HepG2 (cell line): ENCODE data around the gene TMEM214. TPM values are rescaled to one million over a fixed set of nuclear protein-coding genes. Genes with fewer than 3 reads are reported as not detected.

ENCODE experiments used
- polyA plus RNA-seq, 8 experiments: library from polyadenylated mRNA; depleted of rRNA in 3 of 8; stranded (reverse) in 7 of 8; unstranded in 1 of 8; fragments of >200 nt; fragmentation: Illumina TruSeq in 4 of 8; extraction: Trizol in 4 of 8; gene quantifications; 2 replicates each; pipeline versions ENCODE4 v1.2.1 to v1.2.3, GENCODE V29; 2011 to 2016; ENCODE audit warnings: low read depth in 4 of 8, missing spikeins in 1 of 8, mixed read lengths in 1 of 8; ENCODE audit not compliant: insufficient read depth in 1 of 8
- total RNA-seq, 5 experiments: library from RNA; depleted of rRNA; stranded (reverse); fragments of >200 nt; fragmentation: Illumina TruSeq; extraction: Trizol; gene quantifications; 2 replicates each; pipeline ENCODE4 v1.2.3, GENCODE V29; 2016; ENCODE audit warnings: low read depth in 1 of 5
- TF ChIP-seq, protein P1 (sequence below), 2 experiments: fragments of 450-650 bp in 1 of 2; sonication (generic) in 1 of 2; formaldehyde crosslinking in 1 of 2; IDR thresholded peaks; 2 replicates each; pipeline versions ENCODE4 v1.6.1 to v1.8.0; 2016 to 2022; ENCODE audit warnings: antibody characterized with exemption in 1 of 2, mild to moderate bottlenecking in 1 of 2, missing genetic modification reagents in 1 of 2
- TF ChIP-seq, protein P2 (sequence below): sonication (generic); formaldehyde crosslinking; IDR thresholded peaks from 2 replicates; pipeline ENCODE4 v1.5.0; 2020; ENCODE audit warnings: mild to moderate bottlenecking, missing genetic modification reagents, borderline replicate concordance
- TF ChIP-seq, protein P3 (sequence below): sonication (generic); formaldehyde crosslinking; IDR thresholded peaks from 2 replicates; pipeline ENCODE4 v1.8.0; 2022; ENCODE audit warnings: missing genetic modification reagents, mild to moderate bottlenecking, borderline replicate concordance
- TF ChIP-seq, protein P4 (sequence below): sonication (generic); formaldehyde crosslinking; IDR thresholded peaks from 2 replicates; pipeline ENCODE4 v1.5.0; 2020; ENCODE audit warnings: mild to moderate bottlenecking, missing genetic modification reagents, borderline replicate concordance

TMEM214 gene
- total and polyA plus RNA-seq, 2 of the 13 experiments (the other 11 are each of a cell fraction or from before 2014, with no cell fraction given) = 58.3 to 132 TPM

DNA sequence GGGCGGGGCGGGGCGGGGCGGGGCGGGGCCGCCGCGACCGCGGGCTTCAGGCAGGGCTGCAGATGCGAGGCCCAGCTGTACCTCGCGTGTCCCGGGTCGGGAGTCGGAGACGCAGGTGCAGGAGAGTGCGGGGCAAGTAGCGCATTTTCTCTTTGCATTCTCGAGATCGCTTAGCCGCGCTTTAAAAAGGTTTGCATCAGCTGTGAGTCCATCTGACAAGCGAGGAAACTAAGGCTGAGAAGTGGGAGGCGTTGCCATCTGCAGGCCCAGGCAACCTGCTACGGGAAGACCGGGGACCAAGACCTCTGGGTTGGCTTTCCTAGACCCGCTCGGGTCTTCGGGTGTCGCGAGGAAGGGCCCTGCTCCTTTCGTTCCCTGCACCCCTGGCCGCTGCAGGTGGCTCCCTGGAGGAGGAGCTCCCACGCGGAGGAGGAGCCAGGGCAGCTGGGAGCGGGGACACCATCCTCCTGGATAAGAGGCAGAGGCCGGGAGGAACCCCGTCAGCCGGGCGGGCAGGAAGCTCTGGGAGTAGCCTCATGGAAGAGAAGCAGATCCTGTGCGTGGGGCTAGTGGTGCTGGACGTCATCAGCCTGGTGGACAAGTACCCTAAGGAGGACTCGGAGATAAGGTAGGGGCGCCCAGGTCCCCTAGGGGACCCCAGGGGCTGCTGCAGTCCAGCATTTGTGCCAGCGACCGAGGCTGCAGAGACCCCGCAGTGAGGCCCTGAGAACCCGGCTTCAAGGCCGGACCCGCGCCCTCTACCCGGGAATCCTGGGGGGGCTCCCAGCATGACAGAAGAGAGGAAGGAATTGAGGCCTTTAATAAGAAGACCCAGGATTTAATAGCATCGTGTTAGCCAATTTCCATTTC lies 54.2 kb downstream of the TMEM214 start, which contains the start of gene KHK (continued):
- TF ChIP-seq, protein P1, sequence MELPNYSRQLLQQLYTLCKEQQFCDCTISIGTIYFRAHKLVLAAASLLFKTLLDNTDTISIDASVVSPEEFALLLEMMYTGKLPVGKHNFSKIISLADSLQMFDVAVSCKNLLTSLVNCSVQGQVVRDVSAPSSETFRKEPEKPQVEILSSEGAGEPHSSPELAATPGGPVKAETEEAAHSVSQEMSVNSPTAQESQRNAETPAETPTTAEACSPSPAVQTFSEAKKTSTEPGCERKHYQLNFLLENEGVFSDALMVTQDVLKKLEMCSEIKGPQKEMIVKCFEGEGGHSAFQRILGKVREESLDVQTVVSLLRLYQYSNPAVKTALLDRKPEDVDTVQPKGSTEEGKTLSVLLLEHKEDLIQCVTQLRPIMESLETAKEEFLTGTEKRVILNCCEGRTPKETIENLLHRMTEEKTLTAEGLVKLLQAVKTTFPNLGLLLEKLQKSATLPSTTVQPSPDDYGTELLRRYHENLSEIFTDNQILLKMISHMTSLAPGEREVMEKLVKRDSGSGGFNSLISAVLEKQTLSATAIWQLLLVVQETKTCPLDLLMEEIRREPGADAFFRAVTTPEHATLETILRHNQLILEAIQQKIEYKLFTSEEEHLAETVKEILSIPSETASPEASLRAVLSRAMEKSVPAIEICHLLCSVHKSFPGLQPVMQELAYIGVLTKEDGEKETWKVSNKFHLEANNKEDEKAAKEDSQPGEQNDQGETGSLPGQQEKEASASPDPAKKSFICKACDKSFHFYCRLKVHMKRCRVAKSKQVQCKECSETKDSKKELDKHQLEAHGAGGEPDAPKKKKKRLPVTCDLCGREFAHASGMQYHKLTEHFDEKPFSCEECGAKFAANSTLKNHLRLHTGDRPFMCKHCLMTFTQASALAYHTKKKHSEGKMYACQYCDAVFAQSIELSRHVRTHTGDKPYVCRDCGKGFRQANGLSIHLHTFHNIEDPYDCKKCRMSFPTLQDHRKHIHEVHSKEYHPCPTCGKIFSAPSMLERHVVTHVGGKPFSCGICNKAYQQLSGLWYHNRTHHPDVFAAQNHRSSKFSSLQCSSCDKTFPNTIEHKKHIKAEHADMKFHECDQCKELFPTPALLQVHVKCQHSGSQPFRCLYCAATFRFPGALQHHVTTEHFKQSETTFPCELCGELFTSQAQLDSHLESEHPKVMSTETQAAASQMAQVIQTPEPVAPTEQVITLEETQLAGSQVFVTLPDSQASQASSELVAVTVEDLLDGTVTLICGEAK (IDR thresholded peaks at IDR 0.05) = no peak
- TF ChIP-seq, protein P1 (CRISPR knock-in tag; IDR thresholded peaks at IDR 0.05) = no peak; the same call in 1 of the 2 replicates
- TF ChIP-seq, protein P2, sequence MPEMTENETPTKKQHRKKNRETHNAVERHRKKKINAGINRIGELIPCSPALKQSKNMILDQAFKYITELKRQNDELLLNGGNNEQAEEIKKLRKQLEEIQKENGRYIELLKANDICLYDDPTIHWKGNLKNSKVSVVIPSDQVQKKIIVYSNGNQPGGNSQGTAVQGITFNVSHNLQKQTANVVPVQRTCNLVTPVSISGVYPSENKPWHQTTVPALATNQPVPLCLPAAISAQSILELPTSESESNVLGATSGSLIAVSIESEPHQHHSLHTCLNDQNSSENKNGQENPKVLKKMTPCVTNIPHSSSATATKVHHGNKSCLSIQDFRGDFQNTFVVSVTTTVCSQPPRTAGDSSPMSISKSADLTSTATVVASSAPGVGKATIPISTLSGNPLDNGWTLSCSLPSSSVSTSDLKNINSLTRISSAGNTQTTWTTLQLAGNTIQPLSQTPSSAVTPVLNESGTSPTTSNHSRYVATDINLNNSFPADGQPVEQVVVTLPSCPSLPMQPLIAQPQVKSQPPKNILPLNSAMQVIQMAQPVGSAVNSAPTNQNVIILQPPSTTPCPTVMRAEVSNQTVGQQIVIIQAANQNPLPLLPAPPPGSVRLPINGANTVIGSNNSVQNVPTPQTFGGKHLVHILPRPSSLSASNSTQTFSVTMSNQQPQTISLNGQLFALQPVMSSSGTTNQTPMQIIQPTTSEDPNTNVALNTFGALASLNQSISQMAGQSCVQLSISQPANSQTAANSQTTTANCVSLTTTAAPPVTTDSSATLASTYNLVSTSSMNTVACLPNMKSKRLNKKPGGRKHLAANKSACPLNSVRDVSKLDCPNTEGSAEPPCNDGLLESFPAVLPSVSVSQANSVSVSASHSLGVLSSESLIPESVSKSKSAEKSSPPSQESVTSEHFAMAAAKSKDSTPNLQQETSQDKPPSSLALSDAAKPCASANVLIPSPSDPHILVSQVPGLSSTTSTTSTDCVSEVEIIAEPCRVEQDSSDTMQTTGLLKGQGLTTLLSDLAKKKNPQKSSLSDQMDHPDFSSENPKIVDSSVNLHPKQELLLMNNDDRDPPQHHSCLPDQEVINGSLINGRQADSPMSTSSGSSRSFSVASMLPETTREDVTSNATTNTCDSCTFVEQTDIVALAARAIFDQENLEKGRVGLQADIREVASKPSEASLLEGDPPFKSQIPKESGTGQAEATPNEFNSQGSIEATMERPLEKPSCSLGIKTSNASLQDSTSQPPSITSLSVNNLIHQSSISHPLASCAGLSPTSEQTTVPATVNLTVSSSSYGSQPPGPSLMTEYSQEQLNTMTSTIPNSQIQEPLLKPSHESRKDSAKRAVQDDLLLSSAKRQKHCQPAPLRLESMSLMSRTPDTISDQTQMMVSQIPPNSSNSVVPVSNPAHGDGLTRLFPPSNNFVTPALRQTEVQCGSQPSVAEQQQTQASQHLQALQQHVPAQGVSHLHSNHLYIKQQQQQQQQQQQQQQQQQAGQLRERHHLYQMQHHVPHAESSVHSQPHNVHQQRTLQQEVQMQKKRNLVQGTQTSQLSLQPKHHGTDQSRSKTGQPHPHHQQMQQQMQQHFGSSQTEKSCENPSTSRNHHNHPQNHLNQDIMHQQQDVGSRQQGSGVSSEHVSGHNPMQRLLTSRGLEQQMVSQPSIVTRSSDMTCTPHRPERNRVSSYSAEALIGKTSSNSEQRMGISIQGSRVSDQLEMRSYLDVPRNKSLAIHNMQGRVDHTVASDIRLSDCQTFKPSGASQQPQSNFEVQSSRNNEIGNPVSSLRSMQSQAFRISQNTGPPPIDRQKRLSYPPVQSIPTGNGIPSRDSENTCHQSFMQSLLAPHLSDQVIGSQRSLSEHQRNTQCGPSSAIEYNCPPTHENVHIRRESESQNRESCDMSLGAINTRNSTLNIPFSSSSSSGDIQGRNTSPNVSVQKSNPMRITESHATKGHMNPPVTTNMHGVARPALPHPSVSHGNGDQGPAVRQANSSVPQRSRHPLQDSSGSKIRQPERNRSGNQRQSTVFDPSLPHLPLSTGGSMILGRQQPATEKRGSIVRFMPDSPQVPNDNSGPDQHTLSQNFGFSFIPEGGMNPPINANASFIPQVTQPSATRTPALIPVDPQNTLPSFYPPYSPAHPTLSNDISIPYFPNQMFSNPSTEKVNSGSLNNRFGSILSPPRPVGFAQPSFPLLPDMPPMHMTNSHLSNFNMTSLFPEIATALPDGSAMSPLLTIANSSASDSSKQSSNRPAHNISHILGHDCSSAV = no peak
- TF ChIP-seq, protein P3, sequence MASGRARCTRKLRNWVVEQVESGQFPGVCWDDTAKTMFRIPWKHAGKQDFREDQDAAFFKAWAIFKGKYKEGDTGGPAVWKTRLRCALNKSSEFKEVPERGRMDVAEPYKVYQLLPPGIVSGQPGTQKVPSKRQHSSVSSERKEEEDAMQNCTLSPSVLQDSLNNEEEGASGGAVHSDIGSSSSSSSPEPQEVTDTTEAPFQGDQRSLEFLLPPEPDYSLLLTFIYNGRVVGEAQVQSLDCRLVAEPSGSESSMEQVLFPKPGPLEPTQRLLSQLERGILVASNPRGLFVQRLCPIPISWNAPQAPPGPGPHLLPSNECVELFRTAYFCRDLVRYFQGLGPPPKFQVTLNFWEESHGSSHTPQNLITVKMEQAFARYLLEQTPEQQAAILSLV (CRISPR knock-in tag) = peak; percentile 57; the same call in 1 of the 2 replicates
- TF ChIP-seq, protein P4, sequence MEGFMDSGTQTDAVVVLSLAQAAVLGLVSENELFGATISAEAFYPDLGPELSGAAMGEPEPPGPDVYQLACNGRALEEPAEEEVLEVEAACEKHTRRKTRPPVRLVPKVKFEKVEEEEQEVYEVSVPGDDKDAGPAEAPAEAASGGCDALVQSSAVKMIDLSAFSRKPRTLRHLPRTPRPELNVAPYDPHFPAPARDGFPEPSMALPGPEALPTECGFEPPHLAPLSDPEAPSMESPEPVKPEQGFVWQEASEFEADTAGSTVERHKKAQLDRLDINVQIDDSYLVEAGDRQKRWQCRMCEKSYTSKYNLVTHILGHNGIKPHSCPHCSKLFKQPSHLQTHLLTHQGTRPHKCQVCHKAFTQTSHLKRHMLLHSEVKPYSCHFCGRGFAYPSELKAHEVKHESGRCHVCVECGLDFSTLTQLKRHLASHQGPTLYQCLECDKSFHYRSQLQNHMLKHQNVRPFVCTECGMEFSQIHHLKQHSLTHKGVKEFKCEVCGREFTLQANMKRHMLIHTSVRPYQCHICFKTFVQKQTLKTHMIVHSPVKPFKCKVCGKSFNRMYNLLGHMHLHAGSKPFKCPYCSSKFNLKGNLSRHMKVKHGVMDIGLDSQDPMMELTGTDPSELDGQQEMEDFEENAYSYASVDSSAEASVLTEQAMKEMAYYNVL (CRISPR knock-in tag) = 0 out of 2 replicates have a peak, but pooled peaks have one; percentile 21
